GM19324 (cell line): Measurements from ENCODE around the gene NAV2.
"Not testable (repeated sequence)": the region's sequence is repeated elsewhere in the genome, so short reads cannot be mapped to it uniquely, and the experiment has no call there.

Source experiments
- ATAC-seq: cut with Tn5 transposase; IDR thresholded peaks from one replicate; pipeline ENCODE4 v1.9.1; 2021; ENCODE audit warnings: mild to moderate bottlenecking, moderate library complexity; ENCODE audit not compliant: unreplicated experiment, low FRiP score

The NAV2 gene

GRCh38 chr11:19959210-19959609, 246.6 kb downstream of the NAV2 start:
- no peak for ATAC-seq

DNA sequence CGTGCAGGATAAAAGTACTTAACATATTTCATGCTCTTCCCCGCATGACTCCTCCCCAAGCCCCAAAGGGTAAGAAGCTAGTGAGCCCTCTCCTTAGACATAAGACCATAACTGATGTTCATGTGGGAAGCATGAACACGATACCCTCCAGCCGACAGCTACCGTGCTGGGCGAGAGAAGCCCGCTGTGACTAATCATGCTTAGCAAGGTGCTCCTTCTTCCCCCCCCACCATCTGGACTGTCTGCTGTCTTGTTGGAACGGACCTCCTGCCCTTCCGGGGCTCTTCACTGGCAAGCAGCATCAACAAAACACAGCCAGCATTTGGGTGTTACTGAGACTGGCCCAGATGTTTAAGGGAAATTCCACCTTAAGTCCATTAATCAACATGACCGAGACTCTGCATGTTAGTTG, 247.0 kb downstream of the NAV2 start:
- ATAC-seq = no peak

GRCh38 chr11:19960410-19960809, 247.8 kb downstream of the NAV2 start:
- ATAC-seq = not testable (repeated sequence)

DNA sequence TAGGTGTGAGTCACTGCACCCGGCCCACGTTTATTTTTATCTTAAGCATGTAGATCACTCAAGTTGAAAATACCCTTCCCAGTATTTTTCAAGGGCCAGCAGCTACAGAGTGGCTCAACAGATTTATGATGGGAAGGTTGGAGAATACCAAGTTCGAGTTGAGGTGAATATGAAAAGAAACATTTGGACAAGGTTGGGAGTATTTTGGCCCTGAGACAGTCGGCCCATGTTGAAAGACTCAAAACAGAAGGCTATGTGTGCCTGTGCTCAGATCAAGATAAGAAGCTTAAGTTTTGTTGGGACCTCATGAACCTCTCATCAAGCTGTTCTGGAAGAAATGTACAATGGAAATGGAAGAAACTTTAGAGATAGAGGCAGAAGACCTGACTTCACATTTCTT, 248.6 kb downstream of the NAV2 start:
- ATAC-seq = no peak

- no peak for ATAC-seq
Observed at GRCh38 chr11:19962053-19962800, 249.6 kb downstream of the NAV2 start.

DNA sequence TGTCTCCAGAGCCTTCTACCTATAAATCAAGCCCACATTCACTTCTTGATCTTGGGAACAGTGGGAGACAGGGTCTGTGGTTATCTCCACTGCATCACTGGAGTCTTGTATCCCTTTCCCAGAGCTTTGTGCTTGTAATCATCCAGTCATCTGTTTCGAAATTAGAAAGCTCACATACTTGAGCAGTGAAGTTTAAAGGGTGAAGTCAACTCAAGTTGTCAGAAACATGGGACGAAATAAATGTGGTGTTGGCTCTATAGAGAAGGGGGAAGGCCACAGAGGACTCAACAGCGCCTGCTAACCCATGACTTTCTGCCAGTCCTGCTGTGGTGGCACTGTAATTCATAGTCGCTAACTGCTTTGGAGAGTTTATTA, 250.2 kb downstream of the NAV2 start:
- ATAC-seq = no peak

GRCh38 chr11:19963697-19964387, 251.2 kb downstream of the NAV2 start:
- ATAC-seq = no peak

GRCh38 chr11:19966441-19966840, 253.8 kb downstream of the NAV2 start:
- ATAC-seq = no peak

DNA sequence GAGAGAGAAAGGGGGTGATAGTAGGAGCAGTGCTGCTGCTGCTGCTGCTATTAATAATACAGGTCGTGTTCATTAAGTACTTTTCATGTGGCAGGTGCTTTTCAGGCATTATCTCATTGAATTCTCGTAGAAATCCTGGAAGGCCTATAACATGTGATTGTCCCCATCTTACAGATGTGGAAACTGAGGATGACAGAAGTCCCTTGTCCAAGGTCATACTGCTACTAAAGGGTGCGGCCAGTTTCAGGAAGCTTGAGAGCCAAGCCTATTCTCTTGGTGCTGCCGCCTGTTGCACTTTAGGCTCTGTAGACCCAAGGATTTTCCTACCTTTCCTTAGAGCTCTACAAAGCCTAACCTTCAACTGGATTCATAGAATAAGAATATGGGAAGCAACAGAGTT, 254.3 kb downstream of the NAV2 start:
- no peak for ATAC-seq

DNA sequence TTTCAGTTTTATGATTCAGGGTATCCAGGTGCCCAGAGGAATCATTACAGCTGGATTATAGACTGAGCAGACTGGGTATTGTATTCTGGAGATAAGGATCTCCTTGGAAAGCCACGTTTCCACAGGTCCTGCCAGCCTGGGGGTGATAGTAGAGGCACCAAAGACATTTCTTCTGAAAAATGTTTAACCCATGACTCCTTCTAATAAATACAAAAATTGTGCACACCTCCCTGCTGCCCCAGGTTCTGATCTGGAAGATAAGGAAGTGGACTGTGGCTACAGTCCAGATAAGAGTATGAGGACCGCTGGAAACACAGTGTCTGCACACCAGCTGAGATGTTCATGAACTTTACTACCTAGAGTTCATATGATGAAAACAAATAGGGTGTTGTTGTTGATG, 255.2 kb downstream of the NAV2 start:
- no peak for ATAC-seq

- ATAC-seq = no peak
Observed at GRCh38 chr11:19968860-19969259, 256.2 kb downstream of the NAV2 start.

- no peak for ATAC-seq
Observed at GRCh38 chr11:19970944-19971343, 258.3 kb downstream of the NAV2 start.

DNA sequence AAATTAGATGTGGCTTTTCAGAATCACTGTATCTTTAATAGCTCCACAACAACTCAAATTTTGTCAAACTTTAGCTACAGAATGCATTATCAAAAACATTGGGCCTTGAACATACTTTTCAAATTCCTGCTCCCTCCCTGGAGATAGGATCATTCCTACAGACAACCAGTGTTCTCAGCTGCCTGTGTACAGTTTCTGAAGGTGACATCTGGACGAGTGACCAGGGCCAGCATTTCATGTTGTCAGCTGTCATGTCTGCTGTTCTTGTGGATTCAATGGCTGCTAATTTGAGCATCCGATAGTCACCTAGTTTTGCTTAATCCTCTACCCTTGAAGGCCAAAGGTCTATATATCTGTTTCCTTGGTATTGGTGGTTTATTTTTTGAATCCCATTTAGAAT, 259.5 kb downstream of the NAV2 start:
- ATAC-seq = no peak

DNA sequence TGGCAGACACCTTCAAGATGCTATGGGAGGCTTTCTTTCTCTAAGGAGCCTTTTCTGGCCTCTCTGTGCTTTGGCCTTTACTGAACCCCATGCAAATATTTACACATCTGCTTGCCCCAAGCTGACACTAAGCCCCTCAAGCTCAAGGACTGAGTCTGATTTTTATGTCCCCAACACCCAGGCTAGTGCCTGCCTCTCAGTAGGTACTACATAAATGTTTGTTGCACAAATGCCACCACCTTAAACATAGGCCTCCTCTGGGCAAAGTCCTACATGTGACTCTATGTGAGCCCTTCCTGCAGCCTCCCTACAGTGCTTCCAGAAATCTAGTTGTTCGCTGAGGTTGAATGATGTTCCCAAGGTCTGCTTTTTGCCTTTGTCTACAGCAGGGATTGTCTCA, 260.0 kb downstream of the NAV2 start:
- ATAC-seq = no peak

DNA sequence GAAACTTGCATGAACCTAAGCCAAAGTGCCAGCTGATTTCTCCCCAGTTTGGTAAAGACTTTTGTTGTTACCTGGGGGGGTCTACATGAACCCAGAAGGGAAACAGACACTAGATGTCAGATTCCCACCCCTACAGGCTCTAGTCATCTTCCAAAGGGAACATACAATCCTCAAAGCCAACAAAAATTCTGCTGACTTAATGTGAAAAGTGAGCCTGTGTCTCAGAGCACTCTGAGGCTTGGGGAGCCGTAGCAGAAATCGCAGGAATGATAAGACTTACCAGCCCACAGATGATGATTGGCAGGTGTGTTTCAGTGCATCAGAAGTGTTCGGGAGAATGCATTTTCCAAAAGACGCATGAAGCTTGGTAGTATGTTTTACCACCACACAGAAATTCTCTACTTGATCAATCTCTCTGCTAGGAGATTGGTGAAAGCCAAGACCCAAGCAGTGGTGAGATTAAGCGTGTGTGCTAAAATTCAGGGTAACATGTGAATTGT, 260.5 kb downstream of the NAV2 start:
- ATAC-seq = no peak

DNA sequence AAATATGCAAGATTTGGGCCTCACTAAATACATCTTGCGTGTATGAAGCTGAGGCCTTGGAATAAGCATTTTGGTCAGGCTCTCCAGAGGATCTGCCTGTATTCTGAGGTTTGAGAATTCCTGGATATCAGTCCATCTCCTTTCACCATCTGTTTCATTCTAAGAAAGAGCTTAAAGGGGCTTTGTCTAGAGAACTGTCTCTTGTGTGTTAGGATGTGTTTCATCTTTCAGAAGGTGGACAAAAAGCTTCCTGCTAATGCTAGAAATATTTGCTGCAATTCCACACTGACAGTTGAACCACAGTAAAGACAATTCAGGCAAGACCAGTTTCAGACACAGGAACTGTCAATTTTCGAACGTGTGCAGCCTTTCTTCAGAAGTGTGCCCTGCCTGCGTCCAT, 262.2 kb downstream of the NAV2 start:
- no peak for ATAC-seq

DNA sequence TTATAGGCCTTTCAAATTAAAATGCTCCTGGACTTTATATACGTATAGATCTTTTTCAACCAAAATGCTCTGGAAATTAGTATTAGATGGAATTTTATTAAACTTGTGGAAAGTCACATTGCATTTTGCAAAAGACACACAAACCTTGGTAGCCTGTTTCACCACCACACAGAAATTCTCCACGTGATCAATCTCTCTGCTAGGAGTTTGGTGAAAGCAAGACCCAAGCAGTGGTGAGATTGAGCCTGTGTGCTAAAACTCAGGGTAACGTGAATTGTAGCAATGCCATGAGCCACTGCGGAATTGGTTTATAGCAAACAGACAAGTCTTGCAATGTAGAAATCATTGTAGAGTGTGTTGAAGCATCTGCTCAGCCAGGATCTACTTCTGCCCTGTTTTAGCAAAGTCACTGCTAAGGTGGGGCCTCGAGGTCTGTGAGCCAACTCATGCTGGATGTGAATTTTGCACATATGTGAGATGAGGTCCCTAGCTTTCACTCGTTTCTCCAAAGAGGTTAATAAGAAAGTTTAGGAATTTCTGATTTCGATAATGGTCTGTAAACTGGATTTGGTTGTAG, 262.9 kb downstream of the NAV2 start:
- ATAC-seq = no peak

GRCh38 chr11:19976281-19976941, 263.8 kb downstream of the NAV2 start:
- ATAC-seq = no peak

DNA sequence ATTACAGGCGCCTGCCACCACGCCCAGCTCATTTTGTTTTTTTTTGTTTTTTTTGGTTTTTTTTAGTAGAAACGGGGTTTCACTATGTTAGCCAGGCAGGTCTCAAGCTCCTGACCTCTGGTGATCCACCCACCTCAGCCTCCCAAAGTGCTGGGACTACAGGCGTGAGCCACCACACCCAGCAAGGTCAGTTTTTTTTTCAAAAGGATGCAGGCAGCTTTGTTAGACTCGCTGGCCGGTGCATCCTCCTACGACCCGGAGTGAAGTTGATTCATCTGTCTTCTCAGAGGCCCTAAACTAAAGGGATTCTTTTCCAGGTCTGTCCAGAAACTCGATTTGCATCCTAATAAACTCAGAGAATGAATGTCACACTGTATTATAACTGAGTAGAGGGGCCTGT, 265.3 kb downstream of the NAV2 start:
- ATAC-seq = no peak

GRCh38 chr11:19978668-19979518, 266.3 kb downstream of the NAV2 start:
- peak; percentile 40 for ATAC-seq
